Activated T-cell treated with anti-CD3 and anti-CD28 coated beads for 4 hours (primary cell): ENCODE data around the gene USP28.
A peak's percentile ranks its signal among the peaks of the same experiment; 100 is the strongest.

Experiments used
- DNase-seq: peaks from one replicate; pipeline ENCODE4 v3.0.0-alpha.2; 2020

The USP28 gene

GRCh38 chr11:113876074-113876797, 864 bp upstream of the USP28 start:
- DNase-seq: no peak

GRCh38 chr11:113874581-113875233, 665 bp downstream of the USP28 start:
- DNase-seq: peak; percentile 18

GRCh38 chr11:113874096-113874495, 1.3 kb downstream of the USP28 start:
- no peak for DNase-seq

GRCh38 chr11:113873236-113873626, 2.1 kb downstream of the USP28 start:
- no peak for DNase-seq

- DNase-seq: no peak
Measured at GRCh38 chr11:113871336-113871735, 4.0 kb downstream of the USP28 start.

GRCh38 chr11:113867843-113868503, 7.4 kb downstream of the USP28 start:
- no peak for DNase-seq

GRCh38 chr11:113865873-113866272, 9.5 kb downstream of the USP28 start:
- DNase-seq: no peak

GRCh38 chr11:113864410-113864809, 11.0 kb downstream of the USP28 start:
- no peak for DNase-seq

- DNase-seq: no peak
Measured at GRCh38 chr11:113862435-113862834, 12.9 kb downstream of the USP28 start.

- no peak for DNase-seq
Measured at GRCh38 chr11:113859665-113860064, 15.7 kb downstream of the USP28 start.

GRCh38 chr11:113856966-113857759, 18.2 kb downstream of the USP28 start:
- DNase-seq: no peak

- no peak for DNase-seq
Measured at GRCh38 chr11:113855803-113856202, 19.6 kb downstream of the USP28 start.

- no peak for DNase-seq
Measured at GRCh38 chr11:113850188-113850587, 25.2 kb downstream of the USP28 start.

GRCh38 chr11:113849713-113850112, 25.7 kb downstream of the USP28 start:
- DNase-seq: no peak

GRCh38 chr11:113847580-113847979, 27.8 kb downstream of the USP28 start:
- no peak for DNase-seq

GRCh38 chr11:113847111-113847510, 28.3 kb downstream of the USP28 start:
- no peak for DNase-seq

- DNase-seq: no peak
Measured at GRCh38 chr11:113841691-113842090, 33.7 kb downstream of the USP28 start.

- no peak for DNase-seq
Measured at GRCh38 chr11:113840932-113841664, 34.3 kb downstream of the USP28 start.

GRCh38 chr11:113839842-113840241, 35.5 kb downstream of the USP28 start:
- no peak for DNase-seq

GRCh38 chr11:113838005-113838404, 37.4 kb downstream of the USP28 start:
- no peak for DNase-seq

- DNase-seq: no peak
Measured at GRCh38 chr11:113835306-113835705, 40.1 kb downstream of the USP28 start.

GRCh38 chr11:113833151-113833550, 42.2 kb downstream of the USP28 start:
- DNase-seq: no peak

GRCh38 chr11:113831314-113831713, 44.1 kb downstream of the USP28 start:
- DNase-seq: no peak
